Ramos (cell line): ENCODE measurements around the gene NCOA4.

Experiments used
- in situ Hi-C: fragments of 300-500 bp; cut with MboI; formaldehyde crosslinking; loops from one replicate; pipeline ENCODE4 v1.14.3; 2022; ENCODE audit warnings: low sequenced_read_pairs; ENCODE audit not compliant: unreplicated experiment

NCOA4 gene

GRCh38 chr10:46052791-46053375 lies 22.5 kb upstream of the NCOA4 start:
- in situ Hi-C loops, result no loop called here

GRCh38 chr10:46052057-46052790 lies 21.8 kb upstream of the NCOA4 start:
- in situ Hi-C loops, result no loop called here

GRCh38 chr10:46050941-46051623 lies 20.7 kb upstream of the NCOA4 start:
- in situ Hi-C loops, result no loop called here

GRCh38 chr10:46049497-46049831 lies 19.0 kb upstream of the NCOA4 start:
- in situ Hi-C loops, result loop anchor here (25.0 kb wide), 1 partner anchor 812 kb away; no protein-coding TSS in a partner anchor

- in situ Hi-C loops, result loop anchor here (25.0 kb wide), 1 partner anchor 811 kb away; no protein-coding TSS in a partner anchor
Measured at GRCh38 chr10:46048152-46048551, 17.7 kb upstream of the NCOA4 start.

- in situ Hi-C loops, result loop anchor here (25.0 kb wide), 1 partner anchor 809 kb away; no protein-coding TSS in a partner anchor
Measured at GRCh38 chr10:46046261-46046660, 15.8 kb upstream of the NCOA4 start, which contains the start of gene MSMB. Gene MSMB (minus strand): TSS chr10:46046269. CDS start chr10:46046237, 32 bp downstream.

- in situ Hi-C loops, result loop anchor here (25.0 kb wide), 1 partner anchor 805 kb away; no protein-coding TSS in a partner anchor
Measured at GRCh38 chr10:46042527-46042926, 12.1 kb upstream of the NCOA4 start.

GRCh38 chr10:46040004-46040403 lies 9.6 kb upstream of the NCOA4 start:
- in situ Hi-C loops, result loop anchor here (25.0 kb wide), 1 partner anchor 803 kb away; no protein-coding TSS in a partner anchor

- in situ Hi-C loops, result loop anchor here (25.0 kb wide), 1 partner anchor 800 kb away; no protein-coding TSS in a partner anchor
Measured at GRCh38 chr10:46037107-46037825, 6.8 kb upstream of the NCOA4 start.

GRCh38 chr10:46035923-46036849 lies 5.8 kb upstream of the NCOA4 start:
- in situ Hi-C loops, result loop anchor here (25.0 kb wide), 1 partner anchor 799 kb away; no protein-coding TSS in a partner anchor

GRCh38 chr10:46033602-46034011 lies 3.2 kb upstream of the NCOA4 start:
- in situ Hi-C loops, result loop anchor here (25.0 kb wide), 1 partner anchor 796 kb away; no protein-coding TSS in a partner anchor

GRCh38 chr10:46031648-46032532 lies 1.5 kb upstream of the NCOA4 start:
- in situ Hi-C loops, result loop anchor here (25.0 kb wide), 1 partner anchor 795 kb away; no protein-coding TSS in a partner anchor

- in situ Hi-C loops, result loop anchor here (25.0 kb wide), 1 partner anchor 792 kb away; no protein-coding TSS in a partner anchor
Measured at GRCh38 chr10:46029461-46030030, 877 bp downstream of the NCOA4 start.

GRCh38 chr10:46028584-46029460 lies 1.6 kb downstream of the NCOA4 start:
- in situ Hi-C loops, result loop anchor here (25.0 kb wide), 1 partner anchor 792 kb away; no protein-coding TSS in a partner anchor

GRCh38 chr10:46026106-46026505 lies 4.3 kb downstream of the NCOA4 start:
- in situ Hi-C loops, result loop anchor here (25.0 kb wide), 1 partner anchor 789 kb away; no protein-coding TSS in a partner anchor

- in situ Hi-C loops, result loop anchor here (25.0 kb wide), 1 partner anchor 788 kb away; no protein-coding TSS in a partner anchor
Measured at GRCh38 chr10:46025406-46025805, 5.0 kb downstream of the NCOA4 start.
